ENCODE results near the gene SWSAP1. TPM values are rescaled to one million over a fixed set of nuclear protein-coding genes. Genes with fewer than 3 reads are reported as not detected.
A peak's percentile ranks its signal among the peaks of the same experiment; 100 is the strongest.

The SWSAP1 gene
- total RNA-seq, 1 donor from 2014 or later = 1.0 TPM

DNA sequence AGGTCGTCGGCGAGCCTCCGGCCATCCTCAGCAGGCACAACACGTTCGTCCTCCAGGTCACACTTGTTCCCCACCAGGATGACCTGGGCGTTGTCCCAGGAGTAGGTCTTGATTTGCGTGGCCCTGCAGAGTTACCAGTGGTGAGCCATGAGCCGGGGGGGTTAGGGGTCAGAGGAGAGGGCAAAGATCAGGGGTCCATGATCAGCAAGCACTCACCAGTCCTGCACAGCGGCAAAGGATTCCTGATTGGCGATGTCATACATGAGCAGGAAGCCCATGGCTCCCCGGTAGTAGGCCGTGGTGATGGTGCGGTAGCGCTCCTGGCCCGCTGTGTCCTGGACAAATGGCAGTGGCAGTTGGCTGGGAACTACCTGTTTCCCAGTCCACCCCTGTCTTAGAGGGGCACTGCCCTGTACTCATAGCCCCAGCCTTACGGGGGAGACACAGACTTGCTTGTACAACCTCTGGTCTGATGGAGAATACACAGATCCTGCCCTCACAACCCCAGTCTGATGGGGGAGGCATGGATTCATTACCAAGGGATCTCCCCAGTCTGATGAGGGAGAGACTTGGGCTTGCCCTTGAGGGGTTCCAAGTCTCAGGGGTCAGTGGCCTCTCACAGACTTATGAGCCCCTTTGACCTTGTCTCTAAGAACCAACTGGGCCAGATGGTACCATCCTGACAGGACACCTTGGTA is 38.9 kb upstream of the SWSAP1 start:
- Histone ChIP-seq H3K4me2 (no peak overlapping the region), H3K9ac (no peak overlapping the region), H3F3A (ENCODE audit: low read depth) (no peaks in the 10 kb centered on the region), H4K20me1 (ENCODE audit: low read depth) (no peaks in the 10 kb centered on the region), H3K36me3 (no peaks in the 10 kb centered on the region), H3K4me1 (no peaks in the 10 kb centered on the region), H3K27me3 (peaks cover 14% of the 10 kb centered on the region), H3K4me3 (no peak overlapping the region), H3K27ac (no peak overlapping the region), H3K79me2 (ENCODE audit: low read depth) (no peaks in the 10 kb centered on the region), H2AFZ (replicated peaks) (no peak overlapping the region), H3K9me3 (ENCODE audit: low read depth) (no peaks in the 10 kb centered on the region)
- peak overlapping the region; percentile 53 for H3K4me3 Mint-ChIP-seq
- peaks cover 3% of the 10 kb centered on the region for H3K27me3 Mint-ChIP-seq (ENCODE audit: insufficient read depth, low read depth)
- H3K36me3 Mint-ChIP-seq = peaks cover 10% of the 10 kb centered on the region
- no peak for DNase-seq (ENCODE audit: low spot score)
- peaks cover 13% of the 10 kb centered on the region for H3K4me1 Mint-ChIP-seq
- TF ChIP-seq, protein P1, sequence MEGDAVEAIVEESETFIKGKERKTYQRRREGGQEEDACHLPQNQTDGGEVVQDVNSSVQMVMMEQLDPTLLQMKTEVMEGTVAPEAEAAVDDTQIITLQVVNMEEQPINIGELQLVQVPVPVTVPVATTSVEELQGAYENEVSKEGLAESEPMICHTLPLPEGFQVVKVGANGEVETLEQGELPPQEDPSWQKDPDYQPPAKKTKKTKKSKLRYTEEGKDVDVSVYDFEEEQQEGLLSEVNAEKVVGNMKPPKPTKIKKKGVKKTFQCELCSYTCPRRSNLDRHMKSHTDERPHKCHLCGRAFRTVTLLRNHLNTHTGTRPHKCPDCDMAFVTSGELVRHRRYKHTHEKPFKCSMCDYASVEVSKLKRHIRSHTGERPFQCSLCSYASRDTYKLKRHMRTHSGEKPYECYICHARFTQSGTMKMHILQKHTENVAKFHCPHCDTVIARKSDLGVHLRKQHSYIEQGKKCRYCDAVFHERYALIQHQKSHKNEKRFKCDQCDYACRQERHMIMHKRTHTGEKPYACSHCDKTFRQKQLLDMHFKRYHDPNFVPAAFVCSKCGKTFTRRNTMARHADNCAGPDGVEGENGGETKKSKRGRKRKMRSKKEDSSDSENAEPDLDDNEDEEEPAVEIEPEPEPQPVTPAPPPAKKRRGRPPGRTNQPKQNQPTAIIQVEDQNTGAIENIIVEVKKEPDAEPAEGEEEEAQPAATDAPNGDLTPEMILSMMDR (IDR thresholded peaks at IDR 0.05) = no peak
- TF ChIP-seq EZH2phosphoT487 (IDR thresholded peaks at IDR 0.05) (no peak), EZH2 (IDR thresholded peaks at IDR 0.05) (no peak)
- H3K27ac Mint-ChIP-seq = no peak overlapping the region
- no peaks in the 10 kb centered on the region for H3K9me3 Mint-ChIP-seq

DNA sequence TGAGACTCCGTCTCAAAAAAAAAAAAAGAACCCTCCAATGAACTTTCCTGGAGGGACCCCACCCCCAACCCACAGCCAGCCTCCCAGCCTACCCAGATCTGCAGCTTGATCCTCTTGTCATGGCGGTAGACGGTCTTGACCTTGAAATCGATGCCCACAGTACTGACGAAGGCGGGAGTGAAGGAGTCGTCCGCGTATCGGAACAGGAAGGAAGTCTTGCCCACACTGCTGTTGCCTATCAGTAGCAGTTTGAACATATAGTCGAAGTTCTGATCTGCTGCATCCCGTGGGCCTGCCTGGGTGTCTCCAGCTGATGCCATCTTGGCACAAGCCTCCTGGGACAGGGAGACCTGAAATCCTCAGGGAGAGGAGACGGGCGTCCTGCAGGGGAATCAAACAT is 37.4 kb upstream of the SWSAP1 start:
- no peaks in the 10 kb centered on the region for H3K9me3 Mint-ChIP-seq
- no peak overlapping the region for H3K9ac ChIP-seq
- no peak for DNase-seq (ENCODE audit: low spot score)
- no peaks in the 10 kb centered on the region for H3K4me1 ChIP-seq
- no peaks in the 10 kb centered on the region for H3F3A ChIP-seq (ENCODE audit: low read depth)
- H3K36me3 ChIP-seq = no peaks in the 10 kb centered on the region
- no peak overlapping the region for H2AFZ ChIP-seq (replicated peaks)
- no peak overlapping the region for H3K27ac Mint-ChIP-seq
- H3K79me2 ChIP-seq (ENCODE audit: low read depth) = no peaks in the 10 kb centered on the region
- no peak overlapping the region for H3K4me3 ChIP-seq
- peaks cover 14% of the 10 kb centered on the region for H3K27me3 ChIP-seq
- H4K20me1 ChIP-seq (ENCODE audit: low read depth) = no peaks in the 10 kb centered on the region
- no peak for TF ChIP-seq EZH2phosphoT487 (IDR thresholded peaks at IDR 0.05)
- TF ChIP-seq, protein P1 (IDR thresholded peaks at IDR 0.05) = no peak
- no peak for TF ChIP-seq EZH2 (IDR thresholded peaks at IDR 0.05)
- no peak overlapping the region for H3K27ac ChIP-seq
- peaks cover 13% of the 10 kb centered on the region for H3K4me1 Mint-ChIP-seq
- peaks cover 10% of the 10 kb centered on the region for H3K36me3 Mint-ChIP-seq
- H3K9me3 ChIP-seq (ENCODE audit: low read depth) = no peaks in the 10 kb centered on the region
- peaks cover 3% of the 10 kb centered on the region for H3K27me3 Mint-ChIP-seq (ENCODE audit: insufficient read depth, low read depth)
- peak overlapping the region; percentile 48 for H3K4me3 Mint-ChIP-seq
- no peak overlapping the region for H3K4me2 ChIP-seq

DNA sequence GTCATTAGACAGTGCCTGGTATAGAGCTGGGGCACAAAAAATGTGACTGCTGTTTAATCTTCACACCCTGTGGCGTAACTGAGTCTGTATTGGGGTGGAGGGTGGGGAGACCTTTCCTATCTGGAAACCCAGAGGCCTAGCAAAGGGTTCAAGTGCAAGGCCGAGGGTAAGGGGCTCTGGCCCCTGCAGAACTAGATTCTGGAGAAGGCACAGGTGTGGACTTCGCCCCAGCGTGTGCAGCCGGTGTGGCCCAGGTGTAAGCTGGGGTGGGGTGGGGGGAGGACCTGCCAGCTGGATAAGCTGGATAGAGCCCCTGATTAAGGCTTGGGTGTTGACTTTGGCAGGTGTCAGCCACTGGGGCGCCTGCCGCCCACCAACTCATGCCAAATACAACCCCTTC is 36.3 kb upstream of the SWSAP1 start:
- peak overlapping the region; percentile 87 for H3K4me3 Mint-ChIP-seq
- H3K79me2 ChIP-seq (ENCODE audit: low read depth) = no peaks in the 10 kb centered on the region
- H4K20me1 ChIP-seq (ENCODE audit: low read depth) = no peaks in the 10 kb centered on the region
- no peak overlapping the region for H3K27ac Mint-ChIP-seq
- H3K4me1 Mint-ChIP-seq = peaks cover 13% of the 10 kb centered on the region
- peaks cover 10% of the 10 kb centered on the region for H3K36me3 Mint-ChIP-seq
- peaks cover 6% of the 10 kb centered on the region for H3K27me3 Mint-ChIP-seq (ENCODE audit: insufficient read depth, low read depth)
- H3K4me2 ChIP-seq = no peak overlapping the region
- no peaks in the 10 kb centered on the region for H3K9me3 ChIP-seq (ENCODE audit: low read depth)
- no peak overlapping the region for H3K27ac ChIP-seq
- H3K9me3 Mint-ChIP-seq = no peaks in the 10 kb centered on the region
- no peaks in the 10 kb centered on the region for H3F3A ChIP-seq (ENCODE audit: low read depth)
- no peak overlapping the region for H3K9ac ChIP-seq
- TF ChIP-seq, protein P1 (IDR thresholded peaks at IDR 0.05) = no peak
- TF ChIP-seq EZH2phosphoT487 (IDR thresholded peaks at IDR 0.05) = no peak
- no peak for TF ChIP-seq EZH2 (IDR thresholded peaks at IDR 0.05)
- no peak overlapping the region for H2AFZ ChIP-seq (replicated peaks)
- no peaks in the 10 kb centered on the region for H3K4me1 ChIP-seq
- H3K4me3 ChIP-seq = no peak overlapping the region
- no peak for DNase-seq (ENCODE audit: low spot score)
- H3K27me3 ChIP-seq = peaks cover 14% of the 10 kb centered on the region
- H3K36me3 ChIP-seq = no peaks in the 10 kb centered on the region
